CD4-positive, alpha-beta T cell treated with Interleukin-4 for 1 hour (primary cell): ENCODE measurements around the gene DGKG.

ENCODE experiments used
- DNase-seq, 2 donors: peaks; one replicate each; pipeline ENCODE4 v3.0.0-alpha.2; 2020 to 2022

The DGKG gene

GRCh38 chr3:186099178-186099577, 262.9 kb downstream of the DGKG start:
- DNase-seq = no peak

DNA sequence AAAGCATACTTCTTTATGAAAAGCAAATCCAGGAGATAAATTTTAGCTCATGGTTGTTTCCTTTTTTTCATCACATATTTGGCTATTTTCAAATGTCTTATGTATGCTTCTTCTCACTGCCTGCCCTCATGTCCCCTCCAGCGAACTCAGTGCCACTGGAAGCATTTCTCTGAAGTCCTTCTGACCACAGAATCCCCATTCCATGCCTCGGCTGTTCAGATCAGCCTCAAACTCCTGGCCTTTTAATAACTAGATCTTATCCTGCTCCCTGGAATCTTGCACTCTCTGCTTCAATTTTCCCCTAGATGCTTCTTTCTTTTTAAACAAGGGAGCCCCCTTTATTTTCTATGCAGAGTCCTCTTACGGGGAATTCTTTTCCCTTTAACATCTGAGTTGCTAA, 263.3 kb downstream of the DGKG start:
- no peak for DNase-seq

DNA sequence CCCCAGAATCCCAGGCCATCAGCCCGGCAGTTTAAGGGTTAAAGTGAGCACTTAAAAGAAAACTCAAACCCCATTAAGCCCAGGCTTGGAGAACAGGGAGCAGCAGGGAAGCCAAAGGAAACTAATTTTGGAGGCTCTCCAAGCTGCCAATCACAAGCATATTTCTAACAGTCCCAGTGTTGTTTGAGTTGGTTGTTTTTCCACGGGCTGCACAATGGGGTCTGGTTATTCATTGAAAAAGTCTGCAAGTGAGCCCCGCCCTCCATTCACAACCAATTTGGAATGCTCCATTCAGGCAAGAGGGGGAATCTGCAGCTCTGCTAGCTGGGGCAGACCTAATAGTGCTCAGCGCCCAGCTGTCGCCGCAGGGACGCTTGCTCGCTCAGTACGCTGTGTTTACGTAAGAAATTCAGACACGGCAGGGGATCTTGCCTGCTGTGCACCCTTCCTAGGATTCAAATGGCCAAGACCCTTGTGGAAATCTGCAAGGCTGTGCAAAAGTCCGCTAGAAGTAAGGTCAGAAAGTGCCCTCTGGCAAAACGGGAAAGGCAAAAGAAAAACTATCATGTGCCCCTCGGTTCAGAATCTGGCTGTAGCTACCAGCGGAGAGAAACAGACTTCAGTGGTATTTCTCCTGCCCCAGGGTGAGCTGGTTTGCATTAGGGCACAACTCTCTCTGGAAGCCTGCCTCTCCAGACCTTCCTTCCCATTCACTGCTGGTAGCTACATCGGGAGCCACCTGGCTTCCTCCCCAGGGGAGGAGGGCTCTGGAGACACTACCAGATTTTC, 264.2 kb downstream of the DGKG start:
- no peak for DNase-seq

GRCh38 chr3:186097317-186097662, 264.7 kb downstream of the DGKG start:
- DNase-seq = no peak
